GM21367 (cell line): ENCODE data around the gene PACC1.
"Not testable (repeated sequence)": the region's sequence is repeated elsewhere in the genome, so short reads cannot be mapped to it uniquely, and the experiment has no call there.

Source experiments
- ATAC-seq: cut with Tn5 transposase; IDR thresholded peaks from one replicate; pipeline ENCODE4 v1.9.1; 2021; ENCODE audit not compliant: unreplicated experiment

The PACC1 gene

GRCh38 chr1:212397171-212397570 is 17.5 kb downstream of the PACC1 start:
- ATAC-seq: no peak

GRCh38 chr1:212396638-212397037 is 18.0 kb downstream of the PACC1 start:
- ATAC-seq: no peak

- not testable (repeated sequence) for ATAC-seq
These were observed 18.8 kb downstream of the PACC1 start for GRCh38 chr1:212395678-212396437.

- ATAC-seq: no peak
These were observed 25.5 kb downstream of the PACC1 start for GRCh38 chr1:212388985-212389716.

GRCh38 chr1:212386029-212386428 is 28.7 kb downstream of the PACC1 start:
- ATAC-seq: no peak

GRCh38 chr1:212381397-212382035 is 33.2 kb downstream of the PACC1 start:
- ATAC-seq: no peak

- ATAC-seq: no peak
These were observed 35.3 kb downstream of the PACC1 start for GRCh38 chr1:212379366-212379765.

GRCh38 chr1:212377644-212378043 is 37.0 kb downstream of the PACC1 start:
- ATAC-seq: no peak

GRCh38 chr1:212375986-212376385 is 38.7 kb downstream of the PACC1 start:
- ATAC-seq: no peak

- ATAC-seq: peak; percentile 81
These were observed 46.6 kb downstream of the PACC1 start for GRCh38 chr1:212368073-212368484.

- no peak for ATAC-seq
These were observed 47.1 kb downstream of the PACC1 start for GRCh38 chr1:212367474-212368072.

GRCh38 chr1:212366901-212367300 is 47.8 kb downstream of the PACC1 start:
- ATAC-seq: no peak

- ATAC-seq: no peak
These were observed 49.7 kb downstream of the PACC1 start for GRCh38 chr1:212364985-212365384.

GRCh38 chr1:212359794-212360479 is 54.7 kb downstream of the PACC1 start:
- no peak for ATAC-seq

GRCh38 chr1:212355230-212355969 is 59.3 kb downstream of the PACC1 start:
- ATAC-seq: no peak

GRCh38 chr1:212354464-212354863 is 60.2 kb downstream of the PACC1 start:
- ATAC-seq: no peak

- no peak for ATAC-seq
These were observed 61.5 kb downstream of the PACC1 start for GRCh38 chr1:212353181-212353580.

- no peak for ATAC-seq
These were observed 62.9 kb downstream of the PACC1 start for GRCh38 chr1:212351588-212352362.

- ATAC-seq: no peak
These were observed 68.1 kb downstream of the PACC1 start for GRCh38 chr1:212346601-212347000.
